HG03280 (cell line): Measurements from ENCODE around the gene VKORC1.
A peak's percentile ranks its signal among the peaks of the same experiment; 100 is the strongest.
"Not testable (repeated sequence)": the region's sequence is repeated elsewhere in the genome, so short reads cannot be mapped to it uniquely, and the experiment has no call there.

Experiments used
- ATAC-seq: cut with Tn5 transposase; IDR thresholded peaks from one replicate; pipeline ENCODE4 v1.9.1; 2021; ENCODE audit warnings: mild to moderate bottlenecking, moderate library complexity; ENCODE audit not compliant: unreplicated experiment

Gene VKORC1

DNA sequence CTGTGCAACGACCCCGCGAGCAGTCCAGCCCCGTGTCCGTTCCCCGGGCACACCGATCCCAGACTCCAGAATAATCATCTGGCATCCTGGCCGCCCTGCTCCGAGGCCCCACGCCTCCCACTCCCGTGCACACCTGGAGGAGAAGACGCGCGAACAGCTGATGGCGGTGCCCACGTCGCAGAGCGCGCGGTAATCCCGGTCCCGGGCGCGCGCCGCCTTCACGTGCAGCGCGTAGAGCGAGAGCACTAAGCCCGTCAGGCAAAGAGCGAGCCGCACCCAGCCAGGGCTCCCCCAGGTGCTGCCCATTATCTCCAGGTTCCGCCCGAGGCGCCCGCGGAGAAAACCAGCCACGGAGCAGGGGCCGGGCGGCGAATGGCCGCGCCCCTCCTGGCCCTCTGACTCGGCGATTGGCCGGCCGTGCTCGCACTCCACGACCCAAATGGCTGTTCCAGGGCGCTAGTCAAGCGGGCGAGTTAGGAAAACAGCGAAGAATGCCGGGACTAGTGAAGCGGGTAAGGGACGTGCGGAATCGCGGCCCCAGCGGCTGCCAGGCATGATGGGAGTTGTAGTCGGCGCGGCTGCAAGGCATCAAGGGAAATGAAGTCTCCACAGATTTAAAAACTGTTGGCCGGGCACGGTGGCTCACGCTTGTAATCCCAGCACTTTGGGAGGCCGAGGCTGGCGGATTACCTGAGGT, at the start of gene VKORC1:
VKORC1 (minus strand) TSS at position 374 of the 697 bp plus-strand sequence; CDS start at position 306, 68 bp downstream.
- peak; percentile 79 for ATAC-seq

DNA sequence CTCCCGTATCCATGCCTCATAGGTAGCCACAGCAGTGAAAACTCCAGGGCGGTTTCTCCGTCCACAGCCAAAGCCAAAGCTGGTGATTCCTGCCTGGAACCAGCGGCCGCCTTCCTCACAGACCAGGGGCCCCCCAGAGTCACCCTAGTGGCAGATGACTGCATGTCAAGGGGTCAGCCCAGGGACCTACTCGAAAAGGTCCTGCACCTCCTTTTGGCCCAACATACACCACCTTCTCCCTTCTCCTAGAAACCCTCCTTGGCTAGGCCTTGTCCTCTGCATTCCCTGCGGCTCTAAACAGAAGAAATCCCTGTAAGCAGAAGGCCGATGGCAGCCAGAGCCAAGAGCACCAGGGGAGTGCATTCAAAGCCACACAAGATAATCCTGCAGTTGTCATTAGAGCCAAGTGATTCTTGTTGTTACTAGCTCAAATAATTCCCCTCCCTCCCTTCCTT, 49.1 kb upstream of the VKORC1 start:
- ATAC-seq, result no peak

DNA sequence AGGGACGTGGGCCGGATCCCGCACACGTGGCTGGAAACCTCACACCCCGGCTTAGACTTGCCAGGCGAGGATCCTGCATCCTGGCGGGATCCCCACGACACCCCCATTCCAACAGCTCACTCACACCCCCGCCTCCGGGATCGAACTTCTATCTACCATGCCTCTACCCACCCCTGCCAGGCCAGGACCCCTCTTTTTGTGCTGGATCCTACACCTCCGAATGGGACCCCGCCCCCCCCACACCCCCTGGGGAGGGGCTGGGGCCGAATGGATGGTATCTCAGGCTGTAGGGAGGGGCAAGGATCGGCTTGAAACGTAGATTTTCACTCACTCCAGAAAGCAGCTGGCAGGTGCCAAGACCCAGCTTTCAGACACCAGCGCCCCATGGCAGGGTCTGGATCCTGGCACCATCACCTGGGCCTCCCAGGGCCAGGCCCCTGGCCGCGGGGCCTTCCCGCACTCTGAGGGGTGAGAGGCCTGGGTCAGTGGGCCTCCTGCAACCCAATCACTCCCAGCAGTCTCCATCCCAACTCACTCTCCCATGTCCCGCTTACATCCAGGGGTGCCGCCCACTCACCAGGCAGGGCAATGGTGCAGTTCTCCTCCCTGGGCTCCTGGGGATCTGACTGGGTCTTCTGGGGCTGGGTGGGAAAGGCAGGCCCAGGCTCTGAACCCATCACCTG, 48.6 kb upstream of the VKORC1 start:
- no peak for ATAC-seq

DNA sequence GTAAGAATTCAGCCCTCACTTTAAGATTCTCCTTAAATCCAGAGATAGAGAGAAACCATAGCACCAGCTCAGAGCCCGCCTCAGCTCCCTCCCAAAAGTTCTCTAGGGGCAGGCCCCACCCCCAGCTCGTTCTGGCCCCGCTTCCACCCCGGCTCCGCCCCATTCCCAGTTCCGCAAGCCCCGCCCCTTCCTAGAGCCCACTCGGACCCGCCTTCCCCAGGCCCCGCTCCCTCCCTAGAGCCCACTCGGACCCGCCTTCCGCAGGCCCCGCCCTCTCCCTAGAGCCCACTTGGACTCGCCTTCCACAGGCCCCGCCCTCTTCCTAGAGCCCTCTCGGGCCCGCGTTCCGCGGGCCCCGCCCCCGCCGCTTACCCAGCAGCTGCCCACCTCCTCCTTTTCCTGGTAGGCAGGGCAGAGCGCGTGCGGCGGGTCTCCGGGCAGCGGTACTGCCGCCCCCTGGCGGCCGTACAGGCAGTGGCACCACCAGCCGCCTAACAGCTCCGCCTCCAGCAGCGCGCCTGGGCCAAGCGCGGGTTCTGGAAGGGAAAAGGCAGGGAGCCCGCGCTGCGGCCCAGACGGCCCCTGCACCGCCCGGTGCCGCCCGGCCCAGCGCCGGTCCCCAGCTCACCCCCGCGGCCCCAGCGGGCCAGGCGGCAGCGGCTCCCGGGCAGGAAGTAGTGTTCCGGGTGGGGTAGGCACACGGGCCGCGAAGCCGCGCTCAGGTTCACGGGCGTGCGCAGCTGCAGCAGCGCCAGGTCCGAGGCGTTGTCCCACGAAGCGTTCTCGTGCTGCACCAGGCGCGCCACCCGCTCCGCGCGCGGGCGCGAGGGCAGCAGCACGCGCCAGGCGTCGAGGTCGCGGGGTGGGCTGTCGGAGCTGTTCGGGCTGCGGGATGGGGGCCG, 47.8 kb upstream of the VKORC1 start:
- peak; percentile 90 for ATAC-seq

DNA sequence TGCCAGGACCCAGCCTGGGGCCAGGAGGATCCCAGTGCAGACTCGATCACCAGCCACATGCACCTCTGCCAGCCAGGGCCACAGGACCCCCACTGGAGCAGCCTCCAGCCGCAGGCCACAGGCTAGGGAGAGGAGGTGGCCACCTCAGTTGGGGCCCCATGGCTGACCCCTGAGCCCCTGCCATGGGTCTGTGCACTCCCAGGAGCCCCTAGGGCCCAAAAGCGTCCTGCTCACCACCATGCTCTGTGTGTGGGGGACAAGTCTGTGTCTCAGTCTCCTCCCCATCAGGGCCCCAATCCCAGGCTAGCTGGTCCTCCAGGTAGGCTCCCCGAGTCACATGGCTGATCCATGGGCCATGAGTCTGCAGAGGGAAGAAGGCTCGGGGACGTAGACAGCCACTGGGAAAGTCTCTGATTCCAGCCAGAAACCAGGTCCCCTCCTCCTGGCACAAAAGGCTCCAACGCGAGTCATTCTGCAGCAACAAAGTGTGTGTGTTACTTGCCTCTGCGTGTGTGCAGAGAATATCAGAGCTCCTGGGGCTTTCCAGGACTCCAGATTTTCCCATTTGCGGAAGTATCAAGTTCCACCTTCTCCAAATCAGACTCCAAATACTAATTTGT, 47.0 kb upstream of the VKORC1 start:
- ATAC-seq, result no peak

DNA sequence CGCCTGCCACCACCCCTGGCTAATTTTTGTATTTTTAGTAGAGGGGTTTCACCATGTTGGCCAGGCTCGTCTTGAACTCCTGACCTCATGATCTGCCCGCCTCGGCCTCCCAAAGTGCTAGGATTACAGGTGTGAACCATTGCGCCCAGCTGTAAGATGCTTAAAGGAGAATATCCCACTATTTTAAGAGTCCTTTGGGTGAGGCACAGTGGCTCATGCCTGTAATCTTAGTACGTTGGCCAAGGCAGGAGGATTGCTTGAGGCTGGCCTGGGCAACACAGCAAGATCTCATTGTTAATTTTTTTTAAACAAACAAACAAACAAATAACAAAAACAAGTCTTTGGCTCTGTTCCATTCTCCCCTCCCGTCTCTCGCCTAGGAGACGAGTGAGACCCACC, 46.5 kb upstream of the VKORC1 start:
- ATAC-seq, result not testable (repeated sequence)

DNA sequence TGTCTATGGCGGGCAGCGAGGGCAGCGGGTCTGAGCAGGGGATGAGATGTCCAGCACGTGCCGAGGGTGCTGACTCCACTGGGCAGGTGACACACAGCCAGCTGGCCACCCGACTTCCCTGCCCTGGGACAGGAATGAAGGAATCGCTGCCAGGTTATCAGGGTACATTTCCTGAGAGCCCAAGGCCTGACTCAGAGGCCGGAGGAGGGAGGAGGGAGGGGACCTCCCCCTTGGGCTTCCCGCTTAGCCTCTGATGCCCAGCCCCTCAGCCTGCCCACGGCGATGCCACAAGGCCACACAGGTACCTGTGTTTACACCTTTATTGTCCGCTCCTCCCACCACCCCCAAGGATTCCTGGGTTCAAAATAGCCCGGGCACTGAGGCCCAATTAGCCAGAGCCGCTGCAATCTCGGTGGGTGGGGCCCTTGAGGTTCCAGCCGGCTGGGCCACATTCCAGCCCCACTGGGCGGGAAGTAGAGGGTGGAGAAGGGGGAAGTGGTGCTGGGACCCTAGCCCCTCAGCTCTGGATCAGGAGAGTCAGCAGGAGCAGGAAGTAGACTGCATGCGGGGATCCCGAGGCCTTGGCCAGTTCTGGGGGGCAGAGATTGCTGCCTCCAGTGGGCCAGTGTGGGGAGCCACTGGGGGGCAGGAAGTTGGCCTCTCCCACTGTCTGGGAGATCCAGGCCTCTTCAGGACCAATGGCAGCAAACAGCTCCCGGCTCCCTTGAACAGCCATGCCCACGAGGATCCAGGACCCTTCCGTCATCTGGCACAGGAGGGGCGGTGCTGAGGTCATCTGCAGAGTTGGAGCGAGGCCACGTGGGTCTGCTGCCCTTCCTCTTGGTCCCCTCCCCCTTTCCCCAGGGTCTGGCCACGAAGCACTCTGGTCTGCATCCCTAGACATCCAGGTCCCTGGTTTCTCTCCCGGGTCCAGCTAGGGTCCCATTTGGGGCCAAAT, 44.3 kb upstream of the VKORC1 start:
- ATAC-seq, result no peak

DNA sequence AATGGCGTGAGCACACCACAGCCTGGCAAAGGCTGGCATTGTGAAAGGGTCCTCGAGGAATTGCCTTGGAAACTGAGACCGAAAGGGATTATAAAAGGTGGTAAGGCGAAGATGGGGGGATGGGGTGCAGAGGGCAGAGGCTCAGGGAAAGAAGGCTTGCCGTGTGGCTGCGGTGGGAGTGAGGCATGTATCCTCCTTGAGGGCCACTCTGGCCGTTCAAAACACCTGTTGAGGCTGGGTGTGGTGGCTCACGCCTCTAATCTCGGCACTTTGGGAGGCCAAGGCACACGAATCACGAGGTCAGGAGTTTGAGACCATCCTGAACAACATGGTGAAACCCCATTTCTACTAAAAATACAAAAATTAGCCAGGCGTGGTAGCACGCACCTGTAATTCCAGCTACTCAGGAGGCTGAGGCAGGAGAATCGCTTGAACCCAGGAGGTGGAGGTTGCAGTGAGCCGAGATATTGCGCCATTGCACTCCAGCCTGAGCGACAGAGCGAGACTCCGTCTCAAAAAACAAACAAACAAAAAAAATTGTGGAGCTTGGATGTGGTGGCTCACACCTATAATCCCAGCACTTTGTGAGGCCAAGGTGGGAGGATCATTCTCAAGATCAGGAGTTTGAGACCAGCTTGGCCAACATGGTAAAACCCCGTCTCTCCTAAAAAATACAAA, 42.4 kb upstream of the VKORC1 start:
- not testable (repeated sequence) for ATAC-seq

DNA sequence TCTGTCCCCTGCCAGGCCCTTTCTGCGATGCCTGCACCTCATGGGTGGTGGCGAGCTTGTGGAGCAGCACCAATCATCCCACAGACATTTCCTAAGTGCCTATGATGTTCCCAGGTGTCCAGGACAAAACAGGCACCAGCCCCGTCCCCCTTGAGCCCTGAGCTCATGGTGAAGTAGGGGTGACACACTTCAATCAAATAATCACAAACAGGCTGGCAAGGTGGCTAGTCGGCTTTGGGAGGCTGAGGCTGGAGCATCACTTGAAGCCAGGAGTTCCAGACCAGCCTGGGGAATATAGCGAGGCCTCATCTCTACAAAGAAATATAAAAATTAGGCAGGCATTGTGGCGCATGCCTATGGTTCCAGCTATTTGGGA, 41.7 kb upstream of the VKORC1 start:
- ATAC-seq, result no peak

DNA sequence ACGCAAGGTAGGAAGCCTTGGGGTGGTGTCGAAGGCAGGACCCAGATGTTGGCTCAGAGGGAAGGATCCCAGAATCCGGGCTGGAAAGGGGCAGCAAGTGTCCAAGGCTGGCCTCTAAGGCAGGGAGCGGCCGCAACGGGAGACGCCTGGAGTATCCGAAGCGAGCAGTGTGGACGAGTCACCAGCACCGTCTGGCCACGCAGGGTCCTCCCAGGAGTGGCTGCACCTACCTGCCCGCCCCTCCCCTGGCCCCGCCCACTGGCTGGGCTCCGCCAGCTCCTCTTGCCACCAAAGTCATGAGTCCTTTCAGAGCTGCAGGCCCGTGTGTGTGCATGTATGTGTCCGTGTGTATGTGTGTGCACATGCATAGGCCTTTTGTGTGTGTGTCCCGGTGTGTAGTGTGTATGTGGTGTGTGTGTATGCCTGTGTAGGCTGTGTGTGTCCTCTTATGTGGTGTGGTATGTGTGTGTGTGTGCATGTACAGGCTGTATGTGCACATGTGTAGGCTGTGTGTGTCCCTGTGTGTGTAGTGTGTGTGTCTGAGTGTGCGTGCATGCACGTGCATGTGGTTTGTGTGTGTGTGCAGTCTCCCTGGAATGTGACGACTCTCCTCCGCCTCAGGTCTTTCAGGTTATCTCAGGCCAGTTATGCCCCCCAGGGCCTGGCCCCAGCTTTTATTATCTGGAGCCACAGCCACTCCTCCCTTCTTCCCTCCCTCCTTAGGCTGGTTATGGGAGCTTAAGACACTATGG, 41.1 kb upstream of the VKORC1 start, which contains the start of gene PRSS8:
PRSS8 (minus strand) TSS at position 193 of the 752 bp plus-strand sequence. CDS start 229 bp downstream, outside the sequence.
- no peak for ATAC-seq

DNA sequence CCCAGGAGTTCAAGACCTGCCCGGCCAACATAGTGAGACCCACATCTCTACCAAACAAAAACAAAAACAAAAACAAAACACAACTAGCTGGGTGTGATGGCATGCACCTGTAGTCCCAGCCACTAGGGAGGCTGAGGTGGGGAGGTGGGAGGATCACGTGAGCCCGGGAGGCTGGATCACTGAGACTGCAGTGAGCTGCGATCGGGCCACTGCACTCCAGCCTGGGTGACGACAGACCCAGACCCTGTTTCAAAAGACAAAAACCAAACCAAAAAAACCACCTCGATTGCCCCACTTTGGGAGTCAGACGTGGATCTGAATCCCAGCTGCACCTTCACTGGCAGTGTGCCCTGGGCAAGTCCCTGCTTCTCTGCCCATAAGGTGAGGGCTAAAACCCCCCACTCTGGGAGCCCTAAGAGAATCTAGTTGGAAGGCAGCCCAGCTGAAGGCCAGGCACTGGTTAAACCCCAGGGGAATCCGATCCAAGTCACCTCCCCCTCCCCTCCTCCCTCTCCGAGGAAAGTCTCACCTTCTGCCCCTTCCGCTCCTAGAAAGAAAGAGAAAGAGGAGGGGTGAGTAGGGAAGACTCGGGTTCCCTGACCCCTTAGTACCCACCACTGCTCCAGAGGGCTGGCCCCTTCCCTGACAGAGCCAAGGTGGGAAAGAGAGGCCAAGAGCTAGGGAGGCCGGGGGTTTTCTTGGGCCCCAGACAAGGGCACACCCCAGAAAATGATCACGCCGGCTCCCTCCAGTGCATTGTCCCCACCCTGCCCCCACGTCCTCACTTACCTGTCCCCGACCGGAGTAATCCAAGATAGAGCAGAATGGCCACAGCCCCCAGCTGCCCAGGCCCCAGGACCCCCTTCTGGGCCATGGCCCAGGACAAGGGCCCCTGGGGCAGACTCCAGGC, 40.3 kb upstream of the VKORC1 start:
- ATAC-seq, result no peak

DNA sequence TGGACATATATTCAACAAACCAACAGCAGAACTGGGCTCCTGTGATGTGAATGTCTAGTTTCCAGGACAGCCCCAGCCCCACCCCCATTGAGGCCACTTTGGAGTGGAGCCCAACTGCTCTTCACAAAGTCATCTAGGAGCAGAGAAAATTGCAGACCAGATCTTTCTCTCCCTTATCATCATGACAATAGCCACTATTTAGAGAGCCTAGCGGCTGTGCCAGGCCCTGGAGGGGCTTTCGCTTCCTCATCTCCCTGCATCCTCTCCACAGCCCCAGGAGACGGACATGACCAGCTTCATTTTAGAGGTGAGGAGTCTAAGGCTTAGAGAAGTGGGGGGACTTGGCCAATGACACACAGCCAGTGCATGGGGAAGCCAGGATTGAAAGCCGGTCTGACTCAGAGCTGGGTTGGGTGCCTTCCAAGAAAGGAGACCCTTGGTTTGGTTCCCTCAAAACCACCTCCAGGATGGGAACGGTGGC, 39.5 kb upstream of the VKORC1 start:
- ATAC-seq, result no peak

DNA sequence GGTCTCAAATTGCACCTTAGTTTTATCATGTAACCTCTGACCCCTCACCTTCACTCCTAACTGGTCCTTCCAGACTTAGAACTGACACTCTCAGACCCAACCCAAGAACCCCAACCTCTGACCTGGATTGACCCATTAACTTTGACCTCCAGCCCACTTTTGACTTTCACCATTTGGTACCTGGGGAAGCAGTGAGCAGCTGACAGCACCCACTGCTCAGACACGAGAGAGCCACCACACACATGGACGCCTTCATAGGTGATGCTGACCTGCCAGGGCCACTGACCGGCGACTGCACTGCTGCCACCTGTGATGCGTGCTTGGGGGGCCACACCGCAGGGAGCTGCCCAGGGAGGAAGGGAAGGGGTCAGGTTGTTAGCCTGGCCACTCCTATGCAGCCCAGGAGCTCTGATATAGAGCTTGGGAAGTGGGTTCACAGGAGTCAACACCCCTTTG, 38.5 kb upstream of the VKORC1 start:
- no peak for ATAC-seq

DNA sequence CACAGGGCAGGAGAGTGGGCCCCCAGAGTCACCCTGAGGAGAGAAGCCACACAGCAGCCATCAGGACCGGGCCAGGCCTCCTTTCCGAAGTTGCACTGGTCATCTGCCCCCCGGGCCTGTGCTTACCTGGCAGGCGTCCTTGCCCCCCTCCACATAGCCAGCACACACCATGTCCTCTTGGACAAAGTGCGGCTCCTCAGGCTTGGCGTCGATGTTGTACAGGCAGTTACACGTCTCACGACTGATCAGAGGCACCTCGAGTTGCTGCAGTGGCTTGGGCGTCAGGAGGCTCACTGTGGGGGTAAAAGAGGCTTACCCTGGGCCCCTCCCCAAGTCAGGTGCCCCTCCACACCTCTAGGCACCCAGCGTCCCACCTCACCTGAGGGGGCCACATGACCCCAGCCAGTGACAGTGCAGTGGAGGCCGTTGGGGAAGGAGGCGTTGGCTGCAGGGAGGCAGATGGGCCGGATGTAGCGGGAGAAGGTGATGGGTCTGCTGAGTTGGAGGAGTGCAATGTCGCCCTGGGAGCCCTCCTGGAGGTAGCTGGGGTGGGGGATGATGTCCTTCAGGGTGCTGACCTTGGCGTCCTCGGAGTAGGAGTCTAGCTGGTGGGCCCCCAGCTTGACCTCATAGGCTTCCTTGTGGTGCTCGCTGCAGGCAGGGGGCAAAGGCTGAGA, 37.8 kb upstream of the VKORC1 start:
- no peak for ATAC-seq

DNA sequence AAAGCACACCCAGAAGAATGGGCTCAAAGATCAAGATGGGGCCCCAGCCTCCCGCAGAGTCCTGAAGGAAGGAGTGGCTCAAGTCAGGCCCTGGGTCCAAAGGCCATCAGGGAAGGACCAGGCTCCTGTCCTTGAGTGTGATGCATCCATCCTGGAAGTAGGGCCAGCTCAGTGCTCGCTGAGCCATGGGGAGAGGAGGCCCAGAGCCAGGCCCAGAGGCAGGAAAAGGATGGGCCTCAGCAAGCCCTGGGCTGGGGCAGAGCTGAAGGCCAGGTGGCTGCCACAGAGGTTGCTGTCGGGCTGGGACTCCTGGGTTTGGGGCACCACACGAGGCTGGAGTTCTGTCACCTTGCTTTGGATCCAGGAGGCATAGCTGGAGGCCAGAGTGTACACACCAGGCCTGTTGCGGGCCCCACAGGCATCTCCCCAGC, 37.3 kb upstream of the VKORC1 start:
- no peak for ATAC-seq

DNA sequence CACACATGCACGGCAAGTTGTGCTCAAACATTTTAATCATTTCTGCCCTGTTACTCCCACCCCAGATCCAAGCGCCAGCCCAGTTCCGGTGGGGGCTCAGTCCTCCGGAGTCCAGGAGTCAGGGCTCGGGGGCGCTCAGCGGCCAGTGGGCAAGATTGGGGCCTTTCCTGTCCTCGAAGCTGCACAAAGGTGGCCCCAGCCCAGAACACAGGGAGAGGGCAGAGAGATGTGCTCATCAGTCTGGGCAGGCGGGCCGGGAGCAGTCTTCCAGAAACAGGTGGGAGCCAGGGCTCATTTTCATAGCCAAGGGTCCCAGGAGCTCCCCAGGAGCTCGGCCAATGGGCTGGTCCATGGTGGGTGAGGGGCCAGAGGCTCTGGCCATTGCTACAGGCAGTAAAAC, 36.8 kb upstream of the VKORC1 start:
- ATAC-seq, result no peak

DNA sequence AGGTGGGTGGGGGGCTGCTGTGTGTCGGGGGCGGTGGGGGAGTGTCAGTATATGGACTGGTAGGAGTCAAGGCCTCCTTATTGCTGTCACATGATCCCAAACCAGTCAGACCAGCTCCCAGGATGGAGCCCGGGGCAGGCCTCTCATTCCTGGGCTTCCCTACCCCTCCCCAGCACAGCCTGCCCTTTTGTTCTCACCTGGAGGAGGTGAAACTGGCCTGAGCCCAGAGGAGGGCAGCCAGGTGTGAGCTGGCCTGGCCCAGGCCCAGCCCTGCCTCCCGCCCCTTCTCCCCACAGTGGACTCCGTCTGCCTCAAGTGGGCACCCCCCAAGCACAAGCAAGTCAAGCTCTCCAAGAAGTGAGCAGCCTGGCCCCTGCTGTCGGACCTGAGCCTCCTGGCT, 36.3 kb upstream of the VKORC1 start:
- ATAC-seq, result no peak
